ENCODE data around the gene PODN.

Gene PODN

GRCh38 chr1:53074313-53075154 is 12.5 kb downstream of the PODN start:
- no peak for DNase-seq (ENCODE audit: low read depth, low spot score)

- DNase-seq (ENCODE audit: low read depth, low spot score), result no peak
These were observed 13.2 kb downstream of the PODN start for GRCh38 chr1:53075206-53075605.

GRCh38 chr1:53075761-53076163 is 13.7 kb downstream of the PODN start:
- no peak for DNase-seq (ENCODE audit: low read depth, low spot score)

- no peak for DNase-seq (ENCODE audit: low read depth, low spot score)
These were observed 14.2 kb downstream of the PODN start for GRCh38 chr1:53076165-53076564.

- DNase-seq (ENCODE audit: low read depth, low spot score), result no peak
These were observed 14.9 kb downstream of the PODN start for GRCh38 chr1:53076721-53077598.

- no peak for DNase-seq (ENCODE audit: low read depth, low spot score)
These were observed 15.6 kb downstream of the PODN start for GRCh38 chr1:53077599-53077965.

GRCh38 chr1:53078333-53079101 is 16.5 kb downstream of the PODN start:
- no peak for DNase-seq (ENCODE audit: low read depth, low spot score)

- DNase-seq (ENCODE audit: low read depth, low spot score), result no peak
These were observed 17.2 kb downstream of the PODN start for GRCh38 chr1:53079251-53079650.

GRCh38 chr1:53080041-53080440 is 18.0 kb downstream of the PODN start:
- DNase-seq (ENCODE audit: low read depth, low spot score), result no peak

- DNase-seq (ENCODE audit: low read depth, low spot score), result no peak
These were observed 18.8 kb downstream of the PODN start for GRCh38 chr1:53080769-53081168.

GRCh38 chr1:53081384-53082066 is 19.5 kb downstream of the PODN start:
- no peak for DNase-seq (ENCODE audit: low read depth, low spot score)

GRCh38 chr1:53082826-53083455 is 20.9 kb downstream of the PODN start:
- DNase-seq (ENCODE audit: low read depth, low spot score), result no peak

GRCh38 chr1:53083636-53084588 is 21.9 kb downstream of the PODN start:
- no peak for DNase-seq (ENCODE audit: low read depth, low spot score)

GRCh38 chr1:53084589-53084971 is 22.6 kb downstream of the PODN start:
- DNase-seq (ENCODE audit: low read depth, low spot score), result no peak

- no peak for DNase-seq (ENCODE audit: low read depth, low spot score)
These were observed 23.4 kb downstream of the PODN start for GRCh38 chr1:53085405-53085804.

GRCh38 chr1:53086491-53087070 is 24.6 kb downstream of the PODN start:
- DNase-seq (ENCODE audit: low read depth, low spot score), result no peak

GRCh38 chr1:53087332-53088285 is 25.6 kb downstream of the PODN start:
- DNase-seq (ENCODE audit: low read depth, low spot score), result no peak

GRCh38 chr1:53088616-53089300 is 26.7 kb downstream of the PODN start:
- DNase-seq (ENCODE audit: low read depth, low spot score), result no peak

All from activated CD4-positive, CD25-positive, alpha-beta regulatory T cell treated with anti-CD3 and anti-CD28 coated beads, Interleukin-2, amount 50 U/mL, for 16 hours (primary cell).